ENCODE measurements around the gene PTMS.
"Not testable (repeated sequence)": the region's sequence is repeated elsewhere in the genome, so short reads cannot be mapped to it uniquely, and the experiment has no call there.

PTMS gene

GRCh38 chr12:6765634-6766581, at the start of gene PTMS:
Gene PTMS, plus strand, starts transcription at chr12:6766363. Its CDS starts 343 bp downstream, at chr12:6766706.
- peak; percentile 99 for DNase-seq
- in situ Hi-C loops (cut with HindIII; ENCODE audit: low pct_ligation_motif_present, low pct_unique_long_range_greater_than_20kb, low sequenced_read_pairs), result no loop called here

GRCh38 chr12:6716874-6717437, 49.2 kb upstream of the PTMS start:
- in situ Hi-C loops (cut with HindIII; ENCODE audit: low pct_ligation_motif_present, low pct_unique_long_range_greater_than_20kb, low sequenced_read_pairs), result no loop called here
- no peak for DNase-seq

- in situ Hi-C loops (cut with HindIII; ENCODE audit: low pct_ligation_motif_present, low pct_unique_long_range_greater_than_20kb, low sequenced_read_pairs), result no loop called here
- no peak for DNase-seq
Observed at GRCh38 chr12:6722863-6723262, 43.3 kb upstream of the PTMS start.

GRCh38 chr12:6723607-6724408, 42.4 kb upstream of the PTMS start, which contains the start of gene COPS7A:
Gene COPS7A, plus strand, starts transcription at chr12:6724046. Its CDS starts 611 bp downstream, at chr12:6724657.
- peak; percentile 100 for DNase-seq
- in situ Hi-C loops (cut with HindIII; ENCODE audit: low pct_ligation_motif_present, low pct_unique_long_range_greater_than_20kb, low sequenced_read_pairs), result no loop called here

GRCh38 chr12:6724409-6724797, 41.8 kb upstream of the PTMS start:
- in situ Hi-C loops (cut with HindIII; ENCODE audit: low pct_ligation_motif_present, low pct_unique_long_range_greater_than_20kb, low sequenced_read_pairs), result no loop called here
- DNase-seq, result peak; percentile 47

GRCh38 chr12:6725350-6725749, 40.8 kb upstream of the PTMS start:
- in situ Hi-C loops (cut with HindIII; ENCODE audit: low pct_ligation_motif_present, low pct_unique_long_range_greater_than_20kb, low sequenced_read_pairs), result no loop called here
- no peak for DNase-seq

- no peak for DNase-seq
- in situ Hi-C loops (cut with HindIII; ENCODE audit: low pct_ligation_motif_present, low pct_unique_long_range_greater_than_20kb, low sequenced_read_pairs), result no loop called here
Observed at GRCh38 chr12:6729186-6729585, 37.0 kb upstream of the PTMS start.

GRCh38 chr12:6730169-6730568, 36.0 kb upstream of the PTMS start:
- no peak for DNase-seq
- in situ Hi-C loops (cut with HindIII; ENCODE audit: low pct_ligation_motif_present, low pct_unique_long_range_greater_than_20kb, low sequenced_read_pairs), result no loop called here

GRCh38 chr12:6734506-6735387, 31.4 kb upstream of the PTMS start:
- DNase-seq, result no peak
- in situ Hi-C loops (cut with HindIII; ENCODE audit: low pct_ligation_motif_present, low pct_unique_long_range_greater_than_20kb, low sequenced_read_pairs), result no loop called here

- DNase-seq, result peak; percentile 72
Observed at GRCh38 chr12:6735448-6736191, 30.5 kb upstream of the PTMS start.

GRCh38 chr12:6736754-6737153, 29.4 kb upstream of the PTMS start:
- DNase-seq, result no peak
- in situ Hi-C loops (cut with HindIII; ENCODE audit: low pct_ligation_motif_present, low pct_unique_long_range_greater_than_20kb, low sequenced_read_pairs), result no loop called here

More at GRCh38 chr12:6735448-6736191, 30.5 kb upstream of the PTMS start:
- in situ Hi-C loops (cut with HindIII; ENCODE audit: low pct_ligation_motif_present, low pct_unique_long_range_greater_than_20kb, low sequenced_read_pairs), result no loop called here

GRCh38 chr12:6742080-6742479, 24.1 kb upstream of the PTMS start:
- DNase-seq; in situ Hi-C loops (cut with HindIII; ENCODE audit: low pct_ligation_motif_present, low pct_unique_long_range_greater_than_20kb, low sequenced_read_pairs): not testable (repeated sequence)

- in situ Hi-C loops (cut with HindIII; ENCODE audit: low pct_ligation_motif_present, low pct_unique_long_range_greater_than_20kb, low sequenced_read_pairs), result no loop called here
Observed at GRCh38 chr12:6742834-6743233, 23.3 kb upstream of the PTMS start.

GRCh38 chr12:6743300-6743699, 22.9 kb upstream of the PTMS start:
- in situ Hi-C loops (cut with HindIII; ENCODE audit: low pct_ligation_motif_present, low pct_unique_long_range_greater_than_20kb, low sequenced_read_pairs); DNase-seq: not testable (repeated sequence)

More at GRCh38 chr12:6742834-6743233, 23.3 kb upstream of the PTMS start:
- DNase-seq, result no peak

- in situ Hi-C loops (cut with HindIII; ENCODE audit: low pct_ligation_motif_present, low pct_unique_long_range_greater_than_20kb, low sequenced_read_pairs), result no loop called here
- no peak for DNase-seq
Observed at GRCh38 chr12:6745741-6746525, 20.2 kb upstream of the PTMS start.

GRCh38 chr12:6747216-6747615, 18.9 kb upstream of the PTMS start:
- in situ Hi-C loops (cut with HindIII; ENCODE audit: low pct_ligation_motif_present, low pct_unique_long_range_greater_than_20kb, low sequenced_read_pairs), result no loop called here
- no peak for DNase-seq

GRCh38 chr12:6748761-6749160, 17.4 kb upstream of the PTMS start:
- no peak for DNase-seq
- in situ Hi-C loops (cut with HindIII; ENCODE audit: low pct_ligation_motif_present, low pct_unique_long_range_greater_than_20kb, low sequenced_read_pairs), result no loop called here

Data from ACHN (cell line).